Endothelial cell of umbilical vein (primary cell): ENCODE measurements around the gene CDK5. TPM values are rescaled to one million over a fixed set of nuclear protein-coding genes. Genes with fewer than 3 reads are reported as not detected.
"Not testable (repeated sequence)": the region's sequence is repeated elsewhere in the genome, so short reads cannot be mapped to it uniquely, and the experiment has no call there.

Experiments
- BruUV-seq: library from RNA; stranded (reverse); fragments of 400-500 nt; replicated peaks from 2 replicates; lab custom pipeline; 2021; lab: Mats Ljungman, UMichigan
- CTCF ChIA-PET: fragments of 300-600, 350-600 bp; sonication (Branson Sonifier 250); formaldehyde crosslinking; loops from one replicate; lab custom pipeline; 2021; ENCODE audit warnings: antibody characterized with exemption, inconsistent platforms; lab: Charles Lee
- POLR2A ChIA-PET: fragments of 300-600, 350-600 bp; sonication (Branson Sonifier 250); formaldehyde crosslinking; loops from one replicate; lab custom pipeline; 2021; ENCODE audit warnings: antibody characterized with exemption, inconsistent platforms; lab: Charles Lee
- DNase-seq: peaks from one replicate; pipeline ENCODE4 v3.0.0-alpha.2; 2011; ENCODE audit warnings: low read depth, low spot score
- FAIRE-seq: peaks from 2 replicates; lab custom pipeline; 2011; peaks lifted over from hg19 to GRCh38; lab: Jason Lieb, UNC
- H2AFZ ChIP-seq: 2 replicates; pipeline ENCODE4 v1.6.0; 2012; ENCODE audit warnings: low read depth, low read length, control low read depth, inconsistent platforms
- H3K27ac ChIP-seq: 2 replicates; pipeline ENCODE4 v1.5.1; 2011; ENCODE audit warnings: low read depth, mild to moderate bottlenecking, control low read depth, low read length, moderate library complexity; ENCODE audit not compliant: insufficient read depth
- H3K27me3 ChIP-seq, 2 experiments: 2 replicates each; pipeline versions ENCODE4 v1.6.0 to v1.6.1; 2011; ENCODE audit warnings: low read length in 2 of 2, mixed read lengths in 1 of 2; ENCODE audit not compliant: control insufficient read depth in 2 of 2, insufficient read depth in 2 of 2
- H3K36me3 ChIP-seq, 2 experiments: 2 replicates in 1 of 2; 3 replicates in 1 of 2; pipeline ENCODE4 v1.5.1; 2011; ENCODE audit warnings: low read length in 2 of 2, mild to moderate bottlenecking in 1 of 2, moderate library complexity in 1 of 2; ENCODE audit not compliant: control insufficient read depth in 2 of 2, insufficient read depth in 2 of 2; ENCODE audit errors: extremely low read depth in 1 of 2
- H3K4me1 ChIP-seq: 3 replicates; pipeline ENCODE4 v1.5.1; 2011; ENCODE audit warnings: mild to moderate bottlenecking, low read length; ENCODE audit not compliant: control insufficient read depth, insufficient read depth; ENCODE audit errors: extremely low read depth
- H3K4me2 ChIP-seq: 2 replicates; pipeline ENCODE4 v1.6.1; 2011; ENCODE audit warnings: low read length, control low read depth, mixed read lengths; ENCODE audit not compliant: insufficient read depth
- H3K4me3 ChIP-seq, 3 experiments: fragments of 200-600 bp in 1 of 3; sonication (generic), shearing (Covaris generic) in 1 of 3; replicated peaks in 1 of 3; 2 replicates each; pipeline ENCODE4 v1.5.1; 2011 to 2016; ENCODE audit warnings: control low read depth in 3 of 3, low read length in 3 of 3, mild to moderate bottlenecking in 2 of 3, inconsistent platforms in 1 of 3, low read depth in 1 of 3, moderate library complexity in 1 of 3; ENCODE audit not compliant: insufficient read depth in 1 of 3
- H3K79me2 ChIP-seq: 2 replicates; pipeline ENCODE4 v1.6.0; 2012; ENCODE audit warnings: low read length, inconsistent platforms; ENCODE audit not compliant: control insufficient read depth, insufficient read depth
- H3K9ac ChIP-seq: replicated peaks from 2 replicates; pipeline ENCODE3; 2011; ENCODE audit warnings: low read length, control low read depth; ENCODE audit not compliant: insufficient read depth; ENCODE audit errors: extremely low read depth
- H3K9me1 ChIP-seq: replicated peaks from 3 replicates; pipeline ENCODE4 v1.6.0; 2011; ENCODE audit warnings: mild to moderate bottlenecking, low read length; ENCODE audit not compliant: control insufficient read depth, insufficient read depth; ENCODE audit errors: extremely low read depth
- H3K9me3 ChIP-seq: replicated peaks from 2 replicates; pipeline ENCODE4 v1.5.1; 2012; ENCODE audit warnings: low read length, inconsistent platforms; ENCODE audit not compliant: control insufficient read depth, insufficient read depth
- H4K20me1 ChIP-seq: replicated peaks from 2 replicates; pipeline ENCODE3; 2011; ENCODE audit warnings: mild to moderate bottlenecking, low read length; ENCODE audit not compliant: control insufficient read depth, insufficient read depth; ENCODE audit errors: extremely low read depth
- MYC ChIP-seq: IDR thresholded peaks from one replicate; pipeline ENCODE4 v1.6.1; 2011; ENCODE audit warnings: mild to moderate bottlenecking, low read depth, low read length
- POLR2AphosphoS5 ChIP-seq: IDR thresholded peaks from 2 replicates; pipeline ENCODE4 v1.6.1; 2012; ENCODE audit warnings: low read depth, mild to moderate bottlenecking, control low read depth, low read length, moderate library complexity; ENCODE audit not compliant: insufficient read depth
- dilution Hi-C: fragments of 300-500 bp; cut with MboI; formaldehyde crosslinking; loops from one replicate; pipeline ENCODE4 v1.15.0; 2019; ENCODE audit warnings: low sequenced_read_pairs; ENCODE audit not compliant: extremely low pct_ligation_motif_present
- intact Hi-C: fragments of 100-400 bp; cut with micrococcal nuclease; formaldehyde crosslinking; loops from one replicate; pipeline ENCODE4 v1.10.0; 2022
- polyA plus RNA-seq, 4 experiments: library from polyadenylated mRNA; depleted of rRNA in 3 of 4; stranded (reverse) in 3 of 4; unstranded in 1 of 4; fragments of >200 nt; gene quantifications; 2 replicates each; pipeline versions ENCODE4 v1.2.1 to v1.2.3, GENCODE V29; 2011 to 2012; ENCODE audit warnings: missing spikeins in 1 of 4
- total RNA-seq: library from RNA; stranded (reverse); gene quantifications from 2 replicates; pipeline ENCODE4 v1.2.3, GENCODE V29; 2021

CDK5 gene
- total and polyA plus RNA-seq, 2 donors (not counting 3 experiments of a cell fraction or from before 2014, with no cell fraction given) = 16.5 to 38.3 TPM

DNA sequence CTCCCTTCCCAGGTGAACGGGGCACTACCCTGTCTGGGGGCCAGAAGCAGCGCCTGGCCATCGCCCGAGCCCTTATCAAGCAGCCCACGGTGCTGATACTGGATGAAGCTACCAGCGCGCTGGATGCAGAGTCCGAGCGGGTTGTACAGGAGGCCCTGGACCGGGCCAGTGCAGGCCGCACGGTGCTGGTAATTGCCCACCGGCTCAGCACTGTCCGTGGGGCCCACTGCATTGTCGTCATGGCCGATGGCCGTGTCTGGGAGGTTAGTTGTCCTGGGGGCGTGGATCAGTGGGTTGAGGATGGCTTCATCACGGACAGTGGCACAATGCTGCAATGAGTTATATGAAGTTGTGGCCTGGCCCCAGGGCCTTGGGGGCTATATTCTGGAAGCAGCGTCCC is 13.7 kb downstream of the CDK5 start:
- H4K20me1 ChIP-seq = no peaks in the 10 kb centered on the region
- intact Hi-C loops (no loop called here), dilution Hi-C loops (no loop called here)
- H3K9ac ChIP-seq = no peak overlapping the region
- FAIRE-seq (no peak), DNase-seq (no peak)
- H2AFZ ChIP-seq = no peak overlapping the region
- no peak overlapping the region for H3K27ac ChIP-seq
- BruUV-seq = no TSS peak
- H3K4me2 ChIP-seq = no peak overlapping the region
- ChIA-PET CTCF (interaction anchor here (0.8 kb wide), 1 partner anchor 26 kb away, joined by 3 read pairs; no protein-coding TSS in a partner anchor), POLR2A (no interaction called here)
- no peak overlapping the region for H3K4me3 ChIP-seq
- no peaks in the 10 kb centered on the region for H3K79me2 ChIP-seq
- no peaks in the 10 kb centered on the region for H3K36me3 ChIP-seq
- no peaks in the 10 kb centered on the region for H3K9me3 ChIP-seq
- H3K4me1 ChIP-seq = peaks cover 13% of the 10 kb centered on the region
- H3K27me3 ChIP-seq = no peaks in the 10 kb centered on the region
- no peak for TF ChIP-seq MYC
- no peak for TF ChIP-seq POLR2AphosphoS5
- no peaks in the 10 kb centered on the region for H3K9me1 ChIP-seq

GRCh38 chr7:151043449-151043848 is 14.2 kb downstream of the CDK5 start:
- H3K79me2 ChIP-seq, intact Hi-C loops, CTCF ChIA-PET, H3K9me3 ChIP-seq, dilution Hi-C loops, H4K20me1 ChIP-seq, DNase-seq, H3K36me3 ChIP-seq, H2AFZ ChIP-seq, H3K4me2 ChIP-seq, H3K4me3 ChIP-seq, H3K9ac ChIP-seq, POLR2A ChIA-PET, FAIRE-seq, H3K27me3 ChIP-seq, BruUV-seq, H3K9me1 ChIP-seq, H3K27ac ChIP-seq: not testable (repeated sequence)
- peaks cover 19% of the 10 kb centered on the region for H3K4me1 ChIP-seq
